Neuronal stem cell (in vitro differentiated cells): Measurements from ENCODE around the gene ST3GAL2.
"Not testable (repeated sequence)": the region's sequence is repeated elsewhere in the genome, so short reads cannot be mapped to it uniquely, and the experiment has no call there.

Source experiments
- DNase-seq: peaks from one replicate; pipeline ENCODE4 v3.0.0-alpha.2; 2013; ENCODE audit warnings: low spot score
- H2AFZ ChIP-seq: one replicate; pipeline ENCODE4 v1.6.1; 2013; ENCODE audit warnings: mild to moderate bottlenecking, low read length, inconsistent platforms
- H2AK5ac ChIP-seq: 2 replicates; pipeline ENCODE4 v1.6.1; 2013; ENCODE audit warnings: low read depth, mild to moderate bottlenecking, inconsistent platforms, low read length, moderate library complexity, mixed read lengths
- H2BK120ac ChIP-seq: 2 replicates; pipeline ENCODE4 v1.6.1; 2013; ENCODE audit warnings: low read depth, mild to moderate bottlenecking, inconsistent platforms, low read length, moderate library complexity, mixed read lengths
- H2BK12ac ChIP-seq: one replicate; pipeline ENCODE4 v1.6.1; 2013; ENCODE audit warnings: low read length, inconsistent platforms
- H2BK15ac ChIP-seq: 2 replicates; pipeline ENCODE4 v1.6.1; 2013; ENCODE audit warnings: mild to moderate bottlenecking, low read length, inconsistent platforms, mixed read lengths
- H2BK5ac ChIP-seq: one replicate; pipeline ENCODE4 v1.6.1; 2013; ENCODE audit warnings: inconsistent platforms, mild to moderate bottlenecking, low read length, moderate library complexity
- H3K14ac ChIP-seq: one replicate; pipeline ENCODE4 v1.6.1; 2013; ENCODE audit warnings: low read length, inconsistent platforms
- H3K18ac ChIP-seq: 2 replicates; pipeline ENCODE4 v1.6.1; 2013; ENCODE audit warnings: low read length, inconsistent platforms
- H3K23ac ChIP-seq: 2 replicates; pipeline ENCODE4 v1.6.1; 2013; ENCODE audit warnings: low read depth, mild to moderate bottlenecking, mixed read lengths, low read length, inconsistent platforms; ENCODE audit not compliant: poor library complexity
- H3K27ac ChIP-seq: replicated peaks from 3 replicates; pipeline ENCODE4 v1.5.1; 2013; ENCODE audit warnings: low read length, inconsistent platforms
- H3K27me3 ChIP-seq, 3 experiments: 2 replicates each; pipeline ENCODE4 v1.6.1; 2013; ENCODE audit warnings: low read length in 3 of 3, mild to moderate bottlenecking in 2 of 3, inconsistent platforms in 1 of 3, low read depth in 1 of 3, mixed read lengths in 1 of 3, moderate library complexity in 1 of 3; ENCODE audit not compliant: control insufficient read depth in 3 of 3, insufficient read depth in 3 of 3
- H3K36me3 ChIP-seq, 2 donors: replicated peaks in 1 of 2; 2 replicates each; pipeline ENCODE4 v1.6.1; 2013; ENCODE audit warnings: low read length in 2 of 2; ENCODE audit not compliant: control insufficient read depth in 2 of 2, insufficient read depth in 2 of 2
- H3K4ac ChIP-seq: 2 replicates; pipeline ENCODE4 v1.6.1; 2013; ENCODE audit warnings: inconsistent platforms, mild to moderate bottlenecking, low read length, moderate library complexity
- H3K4me1 ChIP-seq, 2 donors: 1 replicate in 1 of 2; 2 replicates in 1 of 2; pipeline ENCODE4 v1.6.1; 2013; ENCODE audit warnings: low read length in 2 of 2, low read depth in 1 of 2; ENCODE audit not compliant: control insufficient read depth in 2 of 2, insufficient read depth in 1 of 2
- H3K4me2 ChIP-seq: one replicate; pipeline ENCODE4 v1.6.1; 2013; ENCODE audit warnings: mild to moderate bottlenecking, low read length, inconsistent platforms; ENCODE audit not compliant: insufficient read depth, poor library complexity, severe bottlenecking
- H3K4me3 ChIP-seq, 2 donors: 2 replicates each; pipeline ENCODE4 v1.5.1; 2013; ENCODE audit warnings: low read length in 2 of 2, mild to moderate bottlenecking in 2 of 2, inconsistent platforms in 1 of 2, moderate library complexity in 1 of 2
- H3K79me1 ChIP-seq: one replicate; pipeline ENCODE4 v1.6.1; 2013; ENCODE audit warnings: low read depth, mild to moderate bottlenecking, inconsistent platforms, low read length, moderate library complexity
- H3K9ac ChIP-seq: one replicate; pipeline ENCODE4 v1.6.1; 2013; ENCODE audit warnings: mild to moderate bottlenecking, low read depth, low read length, inconsistent platforms; ENCODE audit not compliant: poor library complexity
- H3K9me3 ChIP-seq, 2 donors: replicated peaks in 1 of 2; 2 replicates each; pipeline versions ENCODE3 to v1.6.1; 2013; ENCODE audit warnings: low read length in 2 of 2, mild to moderate bottlenecking in 2 of 2, inconsistent platforms in 1 of 2, low read depth in 1 of 2, mixed read lengths in 1 of 2, moderate library complexity in 1 of 2; ENCODE audit not compliant: control insufficient read depth in 2 of 2, insufficient read depth in 1 of 2
- H4K8ac ChIP-seq: one replicate; pipeline ENCODE4 v1.6.1; 2013; ENCODE audit warnings: low read depth, mild to moderate bottlenecking, inconsistent platforms, low read length, moderate library complexity
- H4K91ac ChIP-seq: one replicate; pipeline ENCODE4 v1.6.1; 2013; ENCODE audit warnings: low read length, low read depth, mild to moderate bottlenecking, inconsistent platforms; ENCODE audit not compliant: poor library complexity
- WGBS, 2 donors: extraction: QIAGEN DNeasy Blood & Tissue Kit; methylation state at CpG; one replicate each; pipeline ENCODE4 v1.1.7; 2013; ENCODE audit warnings: missing lambda C conversion rate in 2 of 2, mixed read lengths in 1 of 2; ENCODE audit not compliant: insufficient read length in 2 of 2, insufficient replicate concordance in 1 of 2; ENCODE audit errors: extremely low coverage in 2 of 2; 5-methylcytosine and 5-hydroxymethylcytosine counted together

Gene ST3GAL2

GRCh38 chr16:70370145-70370544 lies 68.8 kb downstream of the ST3GAL2 start:
- WGBS, 2 donors, result no CpG with 5 or more reads among the region's 10 CpGs
- H3K9ac ChIP-seq, H3K27ac ChIP-seq, DNase-seq, H3K4ac ChIP-seq, H2AK5ac ChIP-seq, H2BK12ac ChIP-seq, H2BK120ac ChIP-seq, H3K23ac ChIP-seq, H2AFZ ChIP-seq, H3K4me3 ChIP-seq, H2BK15ac ChIP-seq, H3K14ac ChIP-seq, H3K4me2 ChIP-seq, H4K91ac ChIP-seq, H3K27me3 ChIP-seq, H3K18ac ChIP-seq, H3K79me1 ChIP-seq, H3K4me1 ChIP-seq, H3K9me3 ChIP-seq, H4K8ac ChIP-seq, H2BK5ac ChIP-seq: not testable (repeated sequence)
- peaks cover 34 to 94% of the 10 kb centered on the region in 2 donors for H3K36me3 ChIP-seq

- H3K14ac ChIP-seq, result no peak overlapping the region
- H3K4ac ChIP-seq, result no peak overlapping the region
- no peak overlapping the region for H3K18ac ChIP-seq
- no peaks in the 10 kb centered on the region for H3K27me3 ChIP-seq
- no peak overlapping the region for H2BK12ac ChIP-seq
- H3K4me2 ChIP-seq, result no peak overlapping the region
- WGBS, 2 donors, result no CpG with 5 or more reads among the region's 5 CpGs
- H3K4me3 ChIP-seq, result no peak overlapping the region
- H4K91ac ChIP-seq, result no peak overlapping the region
- H3K23ac ChIP-seq, result no peak overlapping the region
- no peaks in the 10 kb centered on the region for H3K79me1 ChIP-seq
- no peak overlapping the region for H2AK5ac ChIP-seq
- H4K8ac ChIP-seq, result no peak overlapping the region
- no peak overlapping the region for H2BK120ac ChIP-seq
- no peaks in the 10 kb centered on the region for H3K4me1 ChIP-seq
- no peak overlapping the region for H3K27ac ChIP-seq
- no peaks in the 10 kb centered on the region for H3K9me3 ChIP-seq
- H2BK5ac ChIP-seq, result no peak overlapping the region
- H2AFZ ChIP-seq, result no peak overlapping the region
- no peak for DNase-seq
- H3K9ac ChIP-seq, result no peak overlapping the region
- H3K36me3 ChIP-seq, result peaks cover 32 to 97% of the 10 kb centered on the region in 2 donors
- no peak overlapping the region for H2BK15ac ChIP-seq
Observed at GRCh38 chr16:70364399-70364798, 74.5 kb downstream of the ST3GAL2 start.

- H3K14ac ChIP-seq, result no peak overlapping the region
- H3K4me1 ChIP-seq, result no peaks in the 10 kb centered on the region
- H2BK12ac ChIP-seq, result no peak overlapping the region
- no peaks in the 10 kb centered on the region for H3K27me3 ChIP-seq
- H3K18ac ChIP-seq, result no peak overlapping the region
- no peak overlapping the region for H3K9ac ChIP-seq
- H4K8ac ChIP-seq, result no peak overlapping the region
- no peak overlapping the region for H2AK5ac ChIP-seq
- no peak overlapping the region for H3K4me3 ChIP-seq
- no peak overlapping the region for H4K91ac ChIP-seq
- no peak overlapping the region for H2BK5ac ChIP-seq
- no CpG with 5 or more reads among the region's 7 CpGs for WGBS, 2 donors
- no peak overlapping the region for H2BK15ac ChIP-seq
- no peaks in the 10 kb centered on the region for H3K9me3 ChIP-seq
- H3K27ac ChIP-seq, result no peak overlapping the region
- no peaks in the 10 kb centered on the region for H3K79me1 ChIP-seq
- H2BK120ac ChIP-seq, result no peak overlapping the region
- no peak overlapping the region for H3K4ac ChIP-seq
- DNase-seq, result no peak
- no peak overlapping the region for H3K23ac ChIP-seq
- H2AFZ ChIP-seq, result no peak overlapping the region
- H3K4me2 ChIP-seq, result no peak overlapping the region
- peaks cover 28 to 98% of the 10 kb centered on the region in 2 donors for H3K36me3 ChIP-seq
Observed at GRCh38 chr16:70359552-70359951, 79.3 kb downstream of the ST3GAL2 start.

GRCh38 chr16:70349783-70350182 lies 89.1 kb downstream of the ST3GAL2 start:
- H3K27me3 ChIP-seq, result no peaks in the 10 kb centered on the region
- H3K36me3 ChIP-seq, result peaks cover 5 to 51% of the 10 kb centered on the region in 2 donors
- no peaks in the 10 kb centered on the region for H3K9me3 ChIP-seq
- no peak overlapping the region for H3K23ac ChIP-seq
- no peak overlapping the region for H2BK120ac ChIP-seq
- H3K27ac ChIP-seq, result no peak overlapping the region
- H2BK15ac ChIP-seq, result no peak overlapping the region
- no peak overlapping the region for H3K4me3 ChIP-seq
- H3K4ac ChIP-seq, result no peak overlapping the region
- H2BK12ac ChIP-seq, result no peak overlapping the region
- H3K14ac ChIP-seq, result no peak overlapping the region
- WGBS, 2 donors, result no CpG with 5 or more reads among the region's 2 CpGs
- no peak overlapping the region for H3K9ac ChIP-seq
- no peak overlapping the region for H3K18ac ChIP-seq
- H2AK5ac ChIP-seq, result no peak overlapping the region
- DNase-seq, result no peak
- H4K91ac ChIP-seq, result no peak overlapping the region
- H2BK5ac ChIP-seq, result no peak overlapping the region
- H3K4me2 ChIP-seq, result no peak overlapping the region
- H3K4me1 ChIP-seq, result peaks cover 0 to 3% of the 10 kb centered on the region in 2 donors
- no peak overlapping the region for H2AFZ ChIP-seq
- H4K8ac ChIP-seq, result no peak overlapping the region
- peaks cover 5% of the 10 kb centered on the region for H3K79me1 ChIP-seq
